H9 (cell line): ENCODE results near the gene ASS1. TPM values are rescaled to one million over a fixed set of nuclear protein-coding genes. Genes with fewer than 3 reads are reported as not detected.

ENCODE experiments used
- DNase-seq: peaks from one replicate; pipeline ENCODE4 v3.0.0-alpha.2; 2017
- H2AFZ ChIP-seq: one replicate; pipeline ENCODE4 v1.6.1; 2013; ENCODE audit warnings: mild to moderate bottlenecking, low read length, control low read depth, moderate library complexity
- H2AK5ac ChIP-seq: 2 replicates; pipeline ENCODE4 v1.6.1; 2013; ENCODE audit warnings: low read length, control low read depth, mixed read lengths; ENCODE audit not compliant: insufficient read length
- H2BK120ac ChIP-seq: one replicate; pipeline ENCODE4 v1.6.1; 2013; ENCODE audit warnings: low read depth, mild to moderate bottlenecking, low read length, control low read depth, inconsistent platforms; ENCODE audit not compliant: poor library complexity, severe bottlenecking
- H2BK12ac ChIP-seq: 2 replicates; pipeline ENCODE4 v1.6.1; 2013; ENCODE audit warnings: low read length, control low read depth, mixed read lengths, low read depth; ENCODE audit not compliant: insufficient read length
- H2BK15ac ChIP-seq: 2 replicates; pipeline ENCODE4 v1.6.1; 2013; ENCODE audit warnings: low read depth, low read length, control low read depth
- H2BK20ac ChIP-seq: one replicate; pipeline ENCODE4 v1.6.1; 2013; ENCODE audit warnings: low read depth, mild to moderate bottlenecking, low read length, control low read depth, inconsistent platforms; ENCODE audit not compliant: poor library complexity, severe bottlenecking
- H2BK5ac ChIP-seq: 2 replicates; pipeline ENCODE4 v1.6.1; 2013; ENCODE audit warnings: low read length, control low read depth, mixed read lengths; ENCODE audit not compliant: insufficient read length
- H3K14ac ChIP-seq: 2 replicates; pipeline ENCODE4 v1.6.1; 2013; ENCODE audit warnings: low read length, control low read depth; ENCODE audit not compliant: insufficient read depth
- H3K18ac ChIP-seq: 2 replicates; pipeline ENCODE4 v1.6.1; 2013; ENCODE audit warnings: low read depth, mild to moderate bottlenecking, mixed read lengths, low read length, control low read depth; ENCODE audit not compliant: insufficient read length
- H3K23ac ChIP-seq: 2 replicates; pipeline ENCODE4 v1.6.1; 2013; ENCODE audit warnings: low read length, control low read depth, mixed read lengths, low read depth; ENCODE audit not compliant: insufficient read length
- H3K23me2 ChIP-seq: 2 replicates; pipeline ENCODE4 v1.6.1; 2013; ENCODE audit warnings: low read depth, mild to moderate bottlenecking, mixed read lengths, low read length, control low read depth; ENCODE audit not compliant: insufficient read length, poor library complexity, severe bottlenecking
- H3K27ac ChIP-seq: 2 replicates; pipeline ENCODE4 v1.5.1; 2013; ENCODE audit warnings: low read length, control low read depth, mixed read lengths, low read depth; ENCODE audit not compliant: insufficient read length
- H3K27me3 ChIP-seq: 2 replicates; pipeline ENCODE4 v1.6.1; 2013; ENCODE audit warnings: low read length, control low read depth, inconsistent platforms; ENCODE audit not compliant: insufficient read depth
- H3K4ac ChIP-seq: 2 replicates; pipeline ENCODE4 v1.6.1; 2013; ENCODE audit warnings: low read depth, mild to moderate bottlenecking, control low read depth, inconsistent platforms, low read length, moderate library complexity
- H3K4me1 ChIP-seq: 2 replicates; pipeline ENCODE4 v1.6.1; 2013; ENCODE audit warnings: low read length, control low read depth, inconsistent platforms; ENCODE audit not compliant: insufficient read depth
- H3K4me2 ChIP-seq: 2 replicates; pipeline ENCODE4 v1.6.1; 2013; ENCODE audit warnings: low read length, control low read depth, mixed read lengths; ENCODE audit not compliant: insufficient read length, insufficient read depth
- H3K56ac ChIP-seq: 2 replicates; pipeline ENCODE4 v1.6.1; 2013; ENCODE audit warnings: low read depth, mild to moderate bottlenecking, mixed read lengths, low read length, control low read depth; ENCODE audit not compliant: insufficient read length
- H3K79me1 ChIP-seq: 2 replicates; pipeline ENCODE4 v1.6.1; 2013; ENCODE audit warnings: low read depth, mild to moderate bottlenecking, moderate library complexity, low read length, control low read depth, inconsistent platforms; ENCODE audit not compliant: insufficient read depth, poor library complexity, severe bottlenecking
- H3K79me2 ChIP-seq: 2 replicates; pipeline ENCODE4 v1.6.1; 2013; ENCODE audit warnings: low read length, control low read depth, inconsistent platforms; ENCODE audit not compliant: insufficient read depth
- H3K9ac ChIP-seq: 2 replicates; pipeline ENCODE4 v1.6.1; 2013; ENCODE audit warnings: low read length, control low read depth, mixed read lengths; ENCODE audit not compliant: insufficient read length; ENCODE audit errors: extremely low read depth
- H3K9me3 ChIP-seq: one replicate; pipeline ENCODE4 v1.6.1; 2013; ENCODE audit warnings: low read depth, low read length, inconsistent platforms; ENCODE audit not compliant: control insufficient read depth
- H3T11ph ChIP-seq: one replicate; pipeline ENCODE4 v1.6.1; 2013; ENCODE audit warnings: mild to moderate bottlenecking, low read length, control low read depth, inconsistent platforms
- H4K20me1 ChIP-seq: one replicate; pipeline ENCODE4 v1.6.1; 2013; ENCODE audit not compliant: control insufficient read depth, insufficient read length, insufficient read depth
- H4K5ac ChIP-seq: 2 replicates; pipeline ENCODE4 v1.6.1; 2013; ENCODE audit warnings: low read depth, mild to moderate bottlenecking, mixed read lengths, low read length, control low read depth; ENCODE audit not compliant: insufficient read length
- H4K8ac ChIP-seq: replicated peaks from 2 replicates; pipeline ENCODE4 v1.6.1; 2013; ENCODE audit warnings: low read length, control low read depth, mixed read lengths, low read depth; ENCODE audit not compliant: insufficient read length
- H4K91ac ChIP-seq: 2 replicates; pipeline ENCODE4 v1.6.1; 2013; ENCODE audit warnings: low read depth, mild to moderate bottlenecking, moderate library complexity, mixed read lengths, low read length, control low read depth; ENCODE audit not compliant: insufficient read length
- H3K27ac Mint-ChIP-seq, 3 experiments: 2 replicates in 2 of 3; 3 replicates in 1 of 3; pipeline ENCODE4 v1.8.0; 2020 to 2021; ENCODE audit warnings: mixed read lengths in 3 of 3, mild to moderate bottlenecking in 1 of 3, moderate library complexity in 1 of 3
- H3K27me3 Mint-ChIP-seq: 2 replicates; pipeline ENCODE4 v1.8.0; 2021; ENCODE audit warnings: low read depth, mild to moderate bottlenecking, moderate library complexity, mixed read lengths
- H3K36me3 Mint-ChIP-seq, 3 experiments: 2 replicates in 2 of 3; 3 replicates in 1 of 3; pipeline ENCODE4 v1.8.0; 2020 to 2021; ENCODE audit warnings: low read depth in 3 of 3, mixed read lengths in 3 of 3; ENCODE audit not compliant: insufficient read depth in 1 of 3
- H3K4me1 Mint-ChIP-seq, 2 experiments: 2 replicates each; pipeline ENCODE4 v1.8.0; 2020; ENCODE audit warnings: mixed read lengths in 2 of 2
- H3K4me3 Mint-ChIP-seq, 2 experiments: 2 replicates in 1 of 2; 3 replicates in 1 of 2; pipeline ENCODE4 v1.8.0; 2020 to 2021; ENCODE audit warnings: mild to moderate bottlenecking in 2 of 2, mixed read lengths in 2 of 2, moderate library complexity in 1 of 2
- H3K9me3 Mint-ChIP-seq, 2 experiments: 2 replicates in 1 of 2; 3 replicates in 1 of 2; pipeline ENCODE4 v1.8.0; 2020; ENCODE audit warnings: mild to moderate bottlenecking in 2 of 2, mixed read lengths in 2 of 2, moderate library complexity in 1 of 2
- CTCF ChIP-seq: fragments of 200-600 bp; sonication (generic); conservative IDR thresholded peaks from 3 replicates; pipeline ENCODE4 v1.8.0; 2021; ENCODE audit warnings: antibody characterized with exemption, mild to moderate bottlenecking
- WGBS: extraction: QIAGEN DNeasy Blood & Tissue Kit; methylation state at CpG from one replicate; pipeline ENCODE4 v1.1.7; 2013; ENCODE audit warnings: missing lambda C conversion rate, low lambda C conversion rate, mixed read lengths; ENCODE audit not compliant: insufficient read length; ENCODE audit errors: extremely low coverage; 5-methylcytosine and 5-hydroxymethylcytosine counted together
- total RNA-seq: library from RNA; stranded (reverse); gene quantifications from 2 replicates; pipeline ENCODE4 v1.2.1, GENCODE V29; 2021

The ASS1 gene
- total RNA-seq, 1 experiment from 2014 or later, result 118 TPM

GRCh38 chr9:130527651-130528310 lies 83.0 kb downstream of the ASS1 start:
- H3K27ac Mint-ChIP-seq, result peak overlapping the region in 1 of 3 experiments; percentile 29; a peak in 2 of 7 replicates

More at GRCh38 chr9:130527651-130528310, 83.0 kb downstream of the ASS1 start:
- Histone ChIP-seq H2BK5ac (no peak overlapping the region), H3K79me1 (no peaks in the 10 kb centered on the region), H2BK12ac (no peak overlapping the region), H4K8ac (no peak overlapping the region), H2BK20ac (no peak overlapping the region), H3K23ac (no peak overlapping the region), H3K9ac (no peak overlapping the region), H3K27ac (no peak overlapping the region), H4K91ac (no peak overlapping the region), H2BK120ac (no peak overlapping the region), H2AFZ (no peak overlapping the region), H2AK5ac (no peak overlapping the region), H3K27me3 (no peaks in the 10 kb centered on the region), H3K18ac (no peak overlapping the region), H3K4me2 (no peak overlapping the region), H3K14ac (no peak overlapping the region), H3T11ph (no peak overlapping the region), H3K23me2 (no peaks in the 10 kb centered on the region), H3K56ac (no peak overlapping the region), H4K20me1 (no peaks in the 10 kb centered on the region), H3K79me2 (no peaks in the 10 kb centered on the region), H3K9me3 (no peaks in the 10 kb centered on the region), H3K4me1 (no peaks in the 10 kb centered on the region; the same call in 1 of the 2 replicates), H2BK15ac (no peak overlapping the region), H3K4ac (no peak overlapping the region), H4K5ac (no peak overlapping the region)
- Mint-ChIP-seq H3K4me3 (no peak overlapping the region), H3K9me3 (no peaks in the 10 kb centered on the region; a peak in 1 of 5 replicates), H3K4me1 (peaks cover 23 to 32% of the 10 kb centered on the region in 2 experiments), H3K27me3 (peaks cover 1% of the 10 kb centered on the region), H3K36me3 (no peaks in the 10 kb centered on the region)
- WGBS, result no CpG with 5 or more reads among the region's 13 CpGs
- no peak for TF ChIP-seq CTCF
- DNase-seq, result no peak
